ENCODE data around the gene NID1.

Gene NID1

DNA sequence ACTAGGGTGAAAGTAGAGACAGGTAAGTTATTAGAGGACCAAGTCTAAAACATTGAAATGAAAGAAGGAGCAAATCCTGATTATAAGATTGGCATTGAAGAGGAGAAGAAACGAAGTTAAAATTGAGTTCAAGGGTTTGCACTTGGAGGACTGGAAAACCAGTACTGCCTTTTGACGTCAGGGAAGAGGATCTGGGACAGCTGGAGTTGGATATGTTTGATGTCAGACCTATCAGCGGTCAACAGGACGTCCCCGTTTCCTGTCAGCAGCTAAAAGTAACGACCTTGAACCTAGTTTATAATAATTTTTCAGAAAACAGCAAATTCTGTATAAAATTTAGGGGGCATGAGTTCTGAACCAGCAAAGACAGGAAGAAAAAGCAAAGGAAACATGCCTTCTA is 1.2 kb upstream of the NID1 start:
- Histone ChIP-seq H3K27me3 (ENCODE audit: insufficient read depth, low read depth) (no peaks in the 10 kb centered on the region), H3K4me1 (ENCODE audit: low read depth, poor library complexity, severe bottlenecking) (no peaks in the 10 kb centered on the region), H4K20me1 (ENCODE audit: insufficient read depth) (no peaks in the 10 kb centered on the region), H3K9ac (no peak overlapping the region), H3K4me3 (IDR thresholded peaks at IDR 0.05; ENCODE audit: insufficient read depth, low read depth, low read length) (no peak overlapping the region), H3K27ac (no peak overlapping the region), H3K79me2 (ENCODE audit: insufficient read depth, low read depth) (no peaks in the 10 kb centered on the region), H2AFZ (ENCODE audit: low read depth) (0 out of 2 replicates have a peak overlapping the region, but pooled peaks have one; percentile 10), H3K4me2 (no peak overlapping the region), H3K36me3 (ENCODE audit: insufficient read depth) (no peaks in the 10 kb centered on the region)
- TF ChIP-seq, protein P1, sequence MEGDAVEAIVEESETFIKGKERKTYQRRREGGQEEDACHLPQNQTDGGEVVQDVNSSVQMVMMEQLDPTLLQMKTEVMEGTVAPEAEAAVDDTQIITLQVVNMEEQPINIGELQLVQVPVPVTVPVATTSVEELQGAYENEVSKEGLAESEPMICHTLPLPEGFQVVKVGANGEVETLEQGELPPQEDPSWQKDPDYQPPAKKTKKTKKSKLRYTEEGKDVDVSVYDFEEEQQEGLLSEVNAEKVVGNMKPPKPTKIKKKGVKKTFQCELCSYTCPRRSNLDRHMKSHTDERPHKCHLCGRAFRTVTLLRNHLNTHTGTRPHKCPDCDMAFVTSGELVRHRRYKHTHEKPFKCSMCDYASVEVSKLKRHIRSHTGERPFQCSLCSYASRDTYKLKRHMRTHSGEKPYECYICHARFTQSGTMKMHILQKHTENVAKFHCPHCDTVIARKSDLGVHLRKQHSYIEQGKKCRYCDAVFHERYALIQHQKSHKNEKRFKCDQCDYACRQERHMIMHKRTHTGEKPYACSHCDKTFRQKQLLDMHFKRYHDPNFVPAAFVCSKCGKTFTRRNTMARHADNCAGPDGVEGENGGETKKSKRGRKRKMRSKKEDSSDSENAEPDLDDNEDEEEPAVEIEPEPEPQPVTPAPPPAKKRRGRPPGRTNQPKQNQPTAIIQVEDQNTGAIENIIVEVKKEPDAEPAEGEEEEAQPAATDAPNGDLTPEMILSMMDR (conservative IDR thresholded peaks at IDR 0.05; ENCODE audit: low read depth, low read length), result no peak

DNA sequence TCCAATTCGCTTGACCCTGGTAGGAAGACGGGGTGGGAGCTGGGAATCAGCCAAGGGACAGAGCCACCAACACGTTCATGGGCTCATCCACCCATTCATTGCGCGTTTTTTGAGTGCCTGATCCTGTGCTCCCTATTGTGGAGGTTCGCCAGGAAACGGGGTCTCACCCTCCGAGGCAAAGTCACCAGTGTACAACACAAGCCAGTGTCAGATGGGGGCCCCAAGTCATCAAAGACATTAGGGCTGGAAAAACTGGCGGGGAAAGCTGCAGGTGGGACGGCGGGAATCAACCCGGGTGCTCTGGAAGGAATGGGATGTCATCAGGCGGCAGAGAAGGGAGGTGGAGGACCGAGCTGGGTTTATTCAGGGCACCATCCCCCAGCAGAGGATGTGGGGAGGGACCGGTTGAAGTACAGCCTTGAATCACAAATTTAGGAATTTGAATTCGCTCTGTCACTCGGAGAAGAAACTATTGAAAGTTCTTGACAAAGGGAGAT is 667 bp upstream of the NID1 start:
- H3K79me2 ChIP-seq (ENCODE audit: insufficient read depth, low read depth), result no peaks in the 10 kb centered on the region
- H3K27me3 ChIP-seq (ENCODE audit: insufficient read depth, low read depth), result no peaks in the 10 kb centered on the region
- no peak overlapping the region for H2AFZ ChIP-seq (ENCODE audit: low read depth)
- H3K9ac ChIP-seq, result no peak overlapping the region
- H3K4me3 ChIP-seq (IDR thresholded peaks at IDR 0.05; ENCODE audit: insufficient read depth, low read depth, low read length), result no peak overlapping the region
- no peaks in the 10 kb centered on the region for H4K20me1 ChIP-seq (ENCODE audit: insufficient read depth)
- TF ChIP-seq, protein P1 (conservative IDR thresholded peaks at IDR 0.05; ENCODE audit: low read depth, low read length), result no peak
- no peaks in the 10 kb centered on the region for H3K36me3 ChIP-seq (ENCODE audit: insufficient read depth)
- H3K4me1 ChIP-seq (ENCODE audit: low read depth, poor library complexity, severe bottlenecking), result no peaks in the 10 kb centered on the region
- H3K27ac ChIP-seq, result no peak overlapping the region
- H3K4me2 ChIP-seq, result no peak overlapping the region

DNA sequence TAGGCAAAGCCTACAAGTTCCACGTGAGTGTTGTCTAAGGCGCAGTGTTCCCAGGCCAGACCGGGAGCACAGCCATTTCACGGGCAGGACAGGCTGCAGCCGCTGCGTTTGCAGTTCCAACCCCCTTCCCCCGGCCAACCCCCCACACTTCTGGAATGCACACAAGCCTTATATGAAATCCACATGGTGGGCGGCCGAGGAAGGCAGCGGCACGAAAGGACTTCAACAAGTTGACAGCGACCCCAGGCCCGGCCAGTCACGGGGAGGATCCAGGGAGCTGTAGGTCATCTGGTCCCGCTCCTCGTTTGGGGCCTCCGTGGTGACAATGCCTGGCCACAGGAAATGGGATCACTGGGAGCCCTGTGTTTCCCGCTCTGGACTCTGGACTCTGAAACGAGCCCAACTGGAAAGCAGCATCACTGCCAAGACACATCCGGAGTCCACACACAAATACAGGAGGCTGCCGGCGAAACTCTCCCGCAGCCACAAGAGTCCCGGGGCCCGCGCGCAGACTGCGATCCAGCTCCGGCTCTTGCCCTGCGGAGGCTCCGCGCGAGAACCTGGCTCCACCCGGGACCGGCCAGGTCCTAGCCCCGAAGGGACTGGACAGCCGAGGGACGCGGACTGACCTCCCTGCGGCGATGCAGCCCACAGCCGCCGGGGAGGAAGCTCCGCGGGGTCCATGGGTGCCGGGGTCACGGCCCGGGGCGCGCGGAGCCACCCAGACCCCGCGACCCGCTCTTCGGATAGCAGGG is 794 bp downstream of the NID1 start:
- no peaks in the 10 kb centered on the region for H3K36me3 ChIP-seq (ENCODE audit: insufficient read depth)
- TF ChIP-seq, protein P1 (conservative IDR thresholded peaks at IDR 0.05; ENCODE audit: low read depth, low read length), result no peak
- H3K79me2 ChIP-seq (ENCODE audit: insufficient read depth, low read depth), result no peaks in the 10 kb centered on the region
- no peaks in the 10 kb centered on the region for H3K4me1 ChIP-seq (ENCODE audit: low read depth, poor library complexity, severe bottlenecking)
- H3K4me3 ChIP-seq (IDR thresholded peaks at IDR 0.05; ENCODE audit: insufficient read depth, low read depth, low read length), result no peak overlapping the region
- no peaks in the 10 kb centered on the region for H3K27me3 ChIP-seq (ENCODE audit: insufficient read depth, low read depth)
- H2AFZ ChIP-seq (ENCODE audit: low read depth), result no peak overlapping the region
- H3K9ac ChIP-seq, result no peak overlapping the region
- no peak overlapping the region for H3K27ac ChIP-seq
- no peaks in the 10 kb centered on the region for H4K20me1 ChIP-seq (ENCODE audit: insufficient read depth)
- H3K4me2 ChIP-seq, result no peak overlapping the region

DNA sequence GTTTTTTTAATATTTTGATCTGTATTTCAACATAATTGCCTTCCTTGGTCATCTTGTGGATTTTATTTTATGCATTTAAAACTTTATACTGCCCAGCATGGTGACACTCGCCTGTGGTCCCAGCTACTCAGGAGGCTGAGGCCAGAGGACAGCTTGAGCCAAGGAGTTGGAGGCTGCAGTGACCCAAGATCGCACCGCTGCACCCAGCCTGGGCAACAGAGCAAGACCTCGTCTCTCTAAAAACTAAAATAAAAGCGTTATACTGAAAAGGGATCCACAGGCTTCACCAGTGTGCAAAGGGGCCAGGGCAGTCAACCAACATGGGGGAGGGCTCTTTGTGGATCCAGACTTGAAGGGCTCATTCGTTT is 1.4 kb downstream of the NID1 start:
- H3K36me3 ChIP-seq (ENCODE audit: insufficient read depth), result no peaks in the 10 kb centered on the region
- no peaks in the 10 kb centered on the region for H4K20me1 ChIP-seq (ENCODE audit: insufficient read depth)
- H3K9ac ChIP-seq, result no peak overlapping the region
- H3K27me3 ChIP-seq (ENCODE audit: insufficient read depth, low read depth), result no peaks in the 10 kb centered on the region
- H3K4me3 ChIP-seq (IDR thresholded peaks at IDR 0.05; ENCODE audit: insufficient read depth, low read depth, low read length), result no peak overlapping the region
- TF ChIP-seq, protein P1 (conservative IDR thresholded peaks at IDR 0.05; ENCODE audit: low read depth, low read length), result no peak
- no peak overlapping the region for H2AFZ ChIP-seq (ENCODE audit: low read depth)
- H3K27ac ChIP-seq, result no peak overlapping the region
- H3K4me2 ChIP-seq, result no peak overlapping the region
- no peaks in the 10 kb centered on the region for H3K79me2 ChIP-seq (ENCODE audit: insufficient read depth, low read depth)
- no peaks in the 10 kb centered on the region for H3K4me1 ChIP-seq (ENCODE audit: low read depth, poor library complexity, severe bottlenecking)
